PC-3 (cell line): ENCODE results near the gene AUTS2. TPM values are rescaled to one million over a fixed set of nuclear protein-coding genes. Genes with fewer than 3 reads are reported as not detected.

Experiments used
- ATAC-seq: fragments of 200-7000 bp; cut with Tn5 transposase; 2 replicates; pipeline ENCODE4 v1.9.1; 2020; ENCODE audit warnings: mild to moderate bottlenecking, moderate library complexity
- BruUV-seq: library from RNA; stranded (reverse); fragments of 400-500 nt; replicated peaks from 2 replicates; lab custom pipeline; 2021; lab: Mats Ljungman, UMichigan
- CTCF ChIA-PET: fragments of 300-600 bp; sonication (Branson Sonifier 250); formaldehyde crosslinking; loops from one replicate; lab custom pipeline; 2022; ENCODE audit warnings: antibody characterized with exemption; lab: Charles Lee
- POLR2A ChIA-PET: fragments of 300-600 bp; sonication (Branson Sonifier 250); formaldehyde crosslinking; loops from one replicate; lab custom pipeline; 2022; ENCODE audit warnings: antibody characterized with exemption; ENCODE audit not compliant: unreplicated experiment; lab: Charles Lee
- DNase-seq: peaks from one replicate; pipeline ENCODE4 v3.0.0-alpha.2; 2015
- H2AFZ ChIP-seq: fragments of 300-600 bp; sonication (generic); 2 replicates; pipeline ENCODE4 v1.6.0; 2016; ENCODE audit warnings: antibody characterized with exemption, low read length
- H3F3A ChIP-seq: fragments of 300-600 bp; sonication (generic); one replicate; pipeline ENCODE4 v1.6.0; 2017; ENCODE audit warnings: antibody characterized with exemption, low read length, control low read depth, mild to moderate bottlenecking; ENCODE audit not compliant: unreplicated experiment
- H3K27ac ChIP-seq: fragments of 300-600 bp; sonication (generic); 2 replicates; pipeline ENCODE4 v1.5.1; 2016; ENCODE audit warnings: mild to moderate bottlenecking, low read length
- H3K27me3 ChIP-seq: fragments of 300-600 bp; sonication (generic); 2 replicates; pipeline ENCODE4 v1.6.1; 2016; ENCODE audit warnings: low read length, mixed read lengths
- H3K36me3 ChIP-seq: fragments of 300-600 bp; sonication (generic); 2 replicates; pipeline ENCODE4 v1.6.1; 2016; ENCODE audit warnings: low read depth, mixed run types, low read length, mixed read lengths
- H3K4me1 ChIP-seq: fragments of 300-600 bp; sonication (generic); 2 replicates; pipeline ENCODE4 v1.5.1; 2016; ENCODE audit warnings: low read length; ENCODE audit not compliant: insufficient read depth
- H3K4me2 ChIP-seq: fragments of 300-600 bp; sonication (generic); 2 replicates; pipeline ENCODE4 v1.6.0; 2016; ENCODE audit warnings: low read length
- H3K4me3 ChIP-seq: fragments of 300-600 bp; sonication (generic); 2 replicates; pipeline ENCODE4 v1.5.1; 2016; ENCODE audit warnings: mild to moderate bottlenecking, low read length, mixed read lengths
- H3K79me2 ChIP-seq: fragments of 300-600 bp; sonication (generic); 2 replicates; pipeline ENCODE4 v1.6.1; 2017; ENCODE audit warnings: low read length, mixed read lengths
- H3K9ac ChIP-seq: fragments of 300-600 bp; sonication (generic); 2 replicates; pipeline ENCODE4 v1.6.0; 2016; ENCODE audit warnings: mild to moderate bottlenecking, low read length
- H3K9me2 ChIP-seq: fragments of 300-600 bp; sonication (generic); replicated peaks from 2 replicates; pipeline ENCODE4 v1.6.1; 2016; ENCODE audit warnings: mixed run types, low read length, mixed read lengths
- H3K9me3 ChIP-seq: fragments of 300-600 bp; sonication (generic); 2 replicates; pipeline ENCODE4 v1.6.1; 2016; ENCODE audit warnings: low read length, mixed read lengths
- H4K20me1 ChIP-seq: fragments of 300-600 bp; sonication (generic); 2 replicates; pipeline ENCODE4 v1.6.1; 2016; ENCODE audit warnings: low read length, mixed read lengths
- EZH2 ChIP-seq: fragments of 300-600 bp; sonication (generic); IDR thresholded peaks from one replicate; pipeline ENCODE4 v1.6.1; 2017; ENCODE audit warnings: antibody characterized with exemption, mild to moderate bottlenecking, low read length; ENCODE audit not compliant: unreplicated experiment
- EZH2phosphoT487 ChIP-seq: fragments of 300-600 bp; sonication (generic); IDR thresholded peaks from 2 replicates; pipeline ENCODE4 v1.6.1; 2018; ENCODE audit warnings: mild to moderate bottlenecking, antibody characterized with exemption, low read length, borderline replicate concordance
- intact Hi-C: fragments of 100-400 bp; cut with micrococcal nuclease; formaldehyde crosslinking; loops from 2 replicates; pipeline ENCODE4 v1.9.0; 2023
- total RNA-seq: library from RNA; depleted of rRNA; stranded (reverse); fragments of >200 nt; gene quantifications from 2 replicates; pipeline ENCODE4 v1.2.3, GENCODE V29; 2014
- TF ChIP-seq, protein P1 (sequence below): fragments of 300-600 bp; sonication (generic); conservative IDR thresholded peaks from 2 replicates; pipeline ENCODE4 v1.5.1; 2017; ENCODE audit warnings: antibody characterized with exemption, low read depth, mild to moderate bottlenecking, low read length

The AUTS2 gene
- total RNA-seq, 1 experiment from 2014 or later = not detected

GRCh38 chr7:70072220-70072619, 473.9 kb downstream of the AUTS2 start:
- H3K36me3 ChIP-seq = no peaks in the 10 kb centered on the region
- BruUV-seq = no TSS peak
- no peak overlapping the region for H3K27ac ChIP-seq
- TF ChIP-seq, protein P1, sequence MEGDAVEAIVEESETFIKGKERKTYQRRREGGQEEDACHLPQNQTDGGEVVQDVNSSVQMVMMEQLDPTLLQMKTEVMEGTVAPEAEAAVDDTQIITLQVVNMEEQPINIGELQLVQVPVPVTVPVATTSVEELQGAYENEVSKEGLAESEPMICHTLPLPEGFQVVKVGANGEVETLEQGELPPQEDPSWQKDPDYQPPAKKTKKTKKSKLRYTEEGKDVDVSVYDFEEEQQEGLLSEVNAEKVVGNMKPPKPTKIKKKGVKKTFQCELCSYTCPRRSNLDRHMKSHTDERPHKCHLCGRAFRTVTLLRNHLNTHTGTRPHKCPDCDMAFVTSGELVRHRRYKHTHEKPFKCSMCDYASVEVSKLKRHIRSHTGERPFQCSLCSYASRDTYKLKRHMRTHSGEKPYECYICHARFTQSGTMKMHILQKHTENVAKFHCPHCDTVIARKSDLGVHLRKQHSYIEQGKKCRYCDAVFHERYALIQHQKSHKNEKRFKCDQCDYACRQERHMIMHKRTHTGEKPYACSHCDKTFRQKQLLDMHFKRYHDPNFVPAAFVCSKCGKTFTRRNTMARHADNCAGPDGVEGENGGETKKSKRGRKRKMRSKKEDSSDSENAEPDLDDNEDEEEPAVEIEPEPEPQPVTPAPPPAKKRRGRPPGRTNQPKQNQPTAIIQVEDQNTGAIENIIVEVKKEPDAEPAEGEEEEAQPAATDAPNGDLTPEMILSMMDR = no peak
- TF ChIP-seq EZH2 = no peak
- TF ChIP-seq EZH2phosphoT487 = no peak
- no peak overlapping the region for H3K4me3 ChIP-seq
- no peak overlapping the region for H3K9ac ChIP-seq
- no peaks in the 10 kb centered on the region for H3K79me2 ChIP-seq
- H2AFZ ChIP-seq = no peak overlapping the region
- no peak overlapping the region for H3K4me2 ChIP-seq
- no peak for ATAC-seq
- intact Hi-C loops = no loop called here
- ChIA-PET CTCF (no interaction called here), POLR2A (no interaction called here)
- H3F3A ChIP-seq = no peaks in the 10 kb centered on the region
- H3K27me3 ChIP-seq = no peaks in the 10 kb centered on the region
- H3K4me1 ChIP-seq = no peaks in the 10 kb centered on the region
- H3K9me2 ChIP-seq = no peaks in the 10 kb centered on the region
- no peaks in the 10 kb centered on the region; the same call in 1 of the 2 replicates for H3K9me3 ChIP-seq
- no peaks in the 10 kb centered on the region for H4K20me1 ChIP-seq
- no peak for DNase-seq

DNA sequence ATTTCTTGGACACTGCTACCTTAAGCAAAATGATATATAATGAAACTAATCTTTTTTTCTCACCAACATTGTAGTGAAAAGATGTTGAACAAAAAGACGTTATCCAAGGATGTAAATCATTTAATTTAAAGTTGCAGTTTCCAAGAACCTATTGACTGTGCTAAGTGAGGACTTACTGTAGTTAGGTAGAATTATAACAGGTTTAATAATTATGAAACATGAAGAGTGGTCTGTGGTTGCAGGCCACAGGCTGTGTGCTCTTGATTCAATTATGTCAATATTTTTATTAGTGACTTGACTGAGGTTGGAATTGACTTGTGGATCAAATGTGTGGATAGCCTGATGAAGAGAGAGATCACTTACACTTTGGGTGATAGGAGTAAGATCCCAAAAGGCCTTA, 478.1 kb downstream of the AUTS2 start:
- Histone ChIP-seq H3K9ac (no peak overlapping the region), H3K79me2 (no peaks in the 10 kb centered on the region), H3F3A (no peaks in the 10 kb centered on the region), H3K4me2 (no peak overlapping the region), H3K4me1 (no peaks in the 10 kb centered on the region), H2AFZ (no peak overlapping the region), H3K9me3 (peaks cover 9% of the 10 kb centered on the region; the same call in 1 of the 2 replicates), H3K4me3 (no peak overlapping the region), H3K9me2 (no peaks in the 10 kb centered on the region), H4K20me1 (no peaks in the 10 kb centered on the region), H3K36me3 (no peaks in the 10 kb centered on the region), H3K27ac (no peak overlapping the region), H3K27me3 (no peaks in the 10 kb centered on the region)
- POLR2A ChIA-PET = no interaction called here
- no peak for DNase-seq
- intact Hi-C loops = no loop called here
- TF ChIP-seq EZH2 (no peak), EZH2phosphoT487 (no peak)
- TF ChIP-seq, protein P1 = no peak
- no TSS peak for BruUV-seq
- ATAC-seq = no peak
- CTCF ChIA-PET = no interaction called here

- no peak overlapping the region for H3K4me3 ChIP-seq
- no peaks in the 10 kb centered on the region for H3K9me2 ChIP-seq
- peaks cover 9% of the 10 kb centered on the region; the same call in 1 of the 2 replicates for H3K9me3 ChIP-seq
- no peaks in the 10 kb centered on the region for H3F3A ChIP-seq
- no peak for ATAC-seq
- no peaks in the 10 kb centered on the region for H3K36me3 ChIP-seq
- no peaks in the 10 kb centered on the region for H3K4me1 ChIP-seq
- no peak overlapping the region for H3K27ac ChIP-seq
- no peak for TF ChIP-seq EZH2
- POLR2A ChIA-PET = no interaction called here
- CTCF ChIA-PET = no interaction called here
- no peaks in the 10 kb centered on the region for H3K27me3 ChIP-seq
- H3K9ac ChIP-seq = no peak overlapping the region
- no peak overlapping the region for H2AFZ ChIP-seq
- no peaks in the 10 kb centered on the region for H3K79me2 ChIP-seq
- intact Hi-C loops = no loop called here
- H3K4me2 ChIP-seq = no peak overlapping the region
- DNase-seq = no peak
- H4K20me1 ChIP-seq = no peaks in the 10 kb centered on the region
- no TSS peak for BruUV-seq
Measured at GRCh38 chr7:70082099-70082611, 483.9 kb downstream of the AUTS2 start.
